GM21529 (cell line): Measurements from ENCODE around the gene ARL6IP6.

Experiments
- ATAC-seq: cut with Tn5 transposase; IDR thresholded peaks from one replicate; pipeline ENCODE4 v1.9.1; 2021; ENCODE audit not compliant: unreplicated experiment

ARL6IP6 gene

DNA sequence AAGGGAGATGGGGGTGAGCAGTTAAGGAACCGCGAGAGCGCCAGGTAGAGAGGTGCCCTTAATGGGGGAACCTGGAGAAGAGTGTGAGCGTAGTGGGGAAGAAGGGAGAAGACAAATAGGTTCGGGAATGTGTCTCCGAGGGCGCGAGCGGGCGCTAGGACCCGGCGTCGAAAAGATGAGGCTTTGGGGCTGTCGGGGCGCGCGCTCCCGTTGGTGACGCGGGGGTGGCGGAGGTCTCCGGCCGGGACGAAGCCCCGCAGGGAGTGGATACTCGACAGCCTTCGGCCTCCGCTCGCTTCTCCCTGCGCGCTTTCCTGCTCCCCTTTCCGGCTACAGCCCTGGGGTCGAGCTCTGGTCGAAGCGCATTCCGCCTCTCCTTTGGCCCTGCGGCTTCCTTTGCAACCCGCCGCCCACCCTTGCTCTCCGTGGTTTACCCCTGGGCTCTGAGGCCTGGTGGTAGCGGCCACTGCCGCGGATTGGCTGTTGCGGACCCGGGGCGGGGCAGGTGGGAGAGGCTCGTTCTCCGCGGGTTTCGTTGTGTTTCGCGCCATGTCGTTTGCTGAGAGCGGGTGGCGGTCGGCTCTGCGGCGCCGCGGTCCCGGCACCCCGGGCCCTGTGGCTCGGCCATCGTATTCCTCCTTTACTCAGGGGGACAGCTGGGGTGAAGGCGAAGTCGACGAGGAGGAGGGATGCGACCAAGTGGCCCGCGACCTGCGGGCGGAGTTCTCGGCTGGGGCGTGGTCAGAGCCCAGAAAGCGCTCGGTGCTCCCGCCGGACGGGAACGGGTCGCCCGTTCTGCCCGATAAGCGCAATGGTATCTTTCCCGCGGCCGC is at the start of gene ARL6IP6:
TSS of gene ARL6IP6 (plus strand) at position 545 of the 833 bp plus-strand sequence. CDS start at position 550, 5 bp downstream.
- peak; percentile 69 for ATAC-seq

DNA sequence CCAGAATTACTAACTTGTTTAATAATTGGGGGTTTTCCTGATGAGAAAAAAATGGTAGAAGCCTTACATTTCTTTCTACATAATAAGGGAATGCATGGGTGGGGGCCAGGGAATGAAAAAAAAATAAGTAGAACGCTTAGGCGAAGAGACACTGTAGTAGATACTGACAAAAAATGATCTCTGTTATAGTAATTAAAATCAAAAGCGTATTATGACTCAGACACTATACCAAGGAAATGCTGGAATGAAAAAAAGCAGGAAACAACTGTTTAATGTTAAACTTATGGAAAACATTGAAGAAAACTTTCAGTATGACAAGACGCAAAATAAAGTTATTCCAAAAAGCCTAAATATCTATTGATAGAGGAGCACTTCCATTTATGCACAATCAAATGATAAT is 44.1 kb upstream of the ARL6IP6 start:
- no peak for ATAC-seq

DNA sequence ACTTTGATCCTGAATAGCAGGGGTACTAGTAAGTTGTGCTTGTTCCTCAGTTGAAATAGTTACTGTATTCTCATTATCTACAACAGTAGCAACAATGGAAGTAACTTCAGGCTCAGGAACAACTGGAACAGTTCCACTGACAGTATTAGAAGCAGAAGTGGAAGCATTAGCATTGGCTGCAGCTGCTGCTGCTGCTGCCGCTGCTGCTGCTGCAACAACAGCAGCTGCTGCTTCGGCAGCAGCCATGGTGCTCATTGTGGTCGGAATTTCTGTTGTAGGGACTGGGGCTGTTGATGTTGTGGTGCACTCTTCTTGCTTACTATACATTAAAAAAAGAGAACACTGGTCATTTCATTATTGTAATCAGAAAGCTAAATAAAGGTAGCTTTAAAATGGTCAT is 42.0 kb upstream of the ARL6IP6 start:
- ATAC-seq, result no peak

DNA sequence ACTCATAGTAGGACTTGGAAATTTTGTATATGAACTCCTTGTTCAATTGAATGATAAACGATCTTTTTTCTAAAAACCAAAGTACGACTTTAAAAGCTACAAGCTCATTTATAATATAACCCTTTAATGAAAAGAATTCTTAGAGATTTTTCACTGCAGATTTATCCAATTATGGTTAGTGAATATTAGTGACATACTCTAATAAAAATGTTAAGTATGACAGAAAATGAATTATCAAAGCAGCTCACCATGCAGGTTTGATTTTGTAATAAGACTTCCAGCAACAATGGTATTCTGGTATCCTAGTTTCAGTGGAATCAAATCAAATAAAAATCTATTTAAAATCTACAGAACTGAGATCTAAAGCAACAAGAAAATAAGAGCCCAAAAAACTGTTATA is 39.6 kb upstream of the ARL6IP6 start:
- ATAC-seq, result no peak

DNA sequence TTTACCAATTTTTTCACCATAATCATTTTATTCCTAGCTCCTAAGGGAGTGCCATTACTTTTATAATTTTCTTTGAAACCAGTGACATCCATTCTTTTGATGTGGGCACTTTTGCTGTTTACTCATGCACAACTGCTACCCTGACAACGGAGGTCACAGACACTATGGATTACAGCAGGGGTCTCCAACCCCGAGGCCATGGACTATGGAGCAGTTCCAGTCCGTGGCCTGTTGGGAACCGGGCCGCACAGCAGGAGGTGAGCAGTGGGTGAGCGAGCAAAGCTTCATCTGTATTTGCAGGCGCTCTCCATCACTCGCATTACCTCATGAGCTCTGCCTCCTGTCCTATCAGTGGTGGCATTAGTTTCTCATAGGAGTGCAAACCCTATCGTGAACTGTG is 35.8 kb upstream of the ARL6IP6 start:
- no peak for ATAC-seq

- no peak for ATAC-seq
Measured at GRCh38 chr2:152683400-152683799, 35.0 kb upstream of the ARL6IP6 start.

DNA sequence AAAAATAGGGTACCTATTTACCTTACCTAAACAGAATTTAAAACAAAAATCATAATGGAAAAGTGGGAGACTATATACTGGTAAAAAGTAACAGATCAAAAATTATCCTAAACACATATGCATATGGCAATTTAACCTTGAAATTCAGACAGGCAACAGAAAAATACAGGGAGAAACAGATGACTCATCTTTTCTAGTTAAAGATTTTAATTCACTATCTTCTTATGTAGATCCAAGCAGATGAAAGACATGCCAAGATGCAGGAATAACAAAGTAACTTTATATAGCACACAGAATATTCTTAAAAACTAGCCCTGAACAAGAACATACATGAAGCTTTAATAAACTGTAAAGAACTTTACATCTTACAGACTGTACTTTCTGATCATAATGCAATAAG is 32.1 kb upstream of the ARL6IP6 start:
- ATAC-seq, result no peak

DNA sequence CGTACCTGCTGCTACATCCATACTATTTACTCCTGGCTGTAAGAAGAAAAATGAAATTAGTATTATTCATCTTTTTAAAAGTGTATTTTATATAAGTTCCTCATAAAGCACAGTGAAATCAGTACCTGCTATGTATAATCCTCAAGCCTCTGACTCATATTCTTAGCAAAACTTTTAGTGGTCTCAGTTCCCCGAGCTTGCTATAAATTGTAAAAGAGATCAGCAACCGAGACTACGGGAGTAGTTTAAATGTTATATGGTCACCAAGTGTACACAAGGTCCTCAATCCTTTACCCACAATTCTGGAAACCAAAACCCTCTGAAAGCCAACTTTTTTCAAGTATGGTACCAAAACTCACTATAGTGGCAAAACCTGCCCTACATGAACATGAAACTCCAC is 25.4 kb upstream of the ARL6IP6 start:
- ATAC-seq, result peak; percentile 92

- peak; percentile 60 for ATAC-seq
Measured at GRCh38 chr2:152694161-152694661, 24.2 kb upstream of the ARL6IP6 start.

DNA sequence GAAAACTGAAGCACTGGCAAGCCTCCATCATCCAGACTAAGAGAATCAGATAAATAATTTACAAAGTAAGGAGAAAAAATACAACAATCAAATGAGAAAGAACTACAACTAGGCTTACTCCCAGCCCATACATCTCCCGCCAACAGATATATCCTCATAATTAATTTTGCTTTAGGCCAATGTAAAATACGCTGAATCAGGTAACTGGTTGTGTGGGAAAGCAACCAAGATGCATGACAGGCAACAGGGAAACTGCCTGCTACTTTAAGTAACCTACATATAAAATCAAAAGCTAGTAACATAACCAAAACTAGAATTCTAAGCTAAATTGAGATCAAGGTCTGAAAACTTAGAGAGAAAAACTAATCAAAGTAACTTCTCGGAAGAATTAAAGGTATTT is 22.7 kb upstream of the ARL6IP6 start:
- ATAC-seq, result no peak

DNA sequence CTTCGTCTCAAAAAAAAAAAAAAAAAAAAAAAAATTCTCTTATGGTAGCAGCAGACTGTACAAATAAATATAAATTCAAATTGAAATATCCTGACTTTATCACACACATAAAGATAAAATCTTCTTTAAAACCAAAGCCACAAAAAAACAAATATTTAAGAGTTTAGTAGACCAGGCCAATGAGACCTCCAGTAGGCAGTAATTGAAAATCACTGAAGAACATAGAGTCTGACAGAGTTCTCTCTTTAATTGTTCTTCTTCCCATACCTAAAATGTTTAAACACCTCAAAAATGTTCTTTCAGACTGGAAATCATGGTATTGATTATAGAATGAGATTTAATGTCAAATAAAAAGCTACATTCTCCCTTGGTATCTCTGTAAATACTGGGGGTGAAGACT is 21.9 kb upstream of the ARL6IP6 start:
- ATAC-seq, result no peak

DNA sequence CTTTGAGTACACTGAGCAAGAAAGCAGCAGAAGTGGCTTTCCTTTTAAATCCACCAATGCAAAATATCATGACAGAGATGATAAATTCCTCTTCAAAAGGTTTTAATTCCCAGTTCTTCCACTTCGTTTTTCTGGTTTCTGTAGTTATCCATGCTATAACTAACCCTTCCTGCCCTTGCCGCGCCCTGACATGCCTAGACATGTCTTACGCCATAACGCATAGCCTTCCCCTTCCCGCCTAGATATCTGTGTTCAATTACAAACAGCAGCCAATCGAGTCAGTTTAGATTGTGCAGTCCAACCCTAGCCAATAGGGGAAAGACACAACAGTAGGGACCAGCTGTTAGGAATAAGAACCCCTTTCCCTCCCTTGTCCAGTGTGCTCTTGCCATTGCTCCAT is 17.2 kb upstream of the ARL6IP6 start:
- no peak for ATAC-seq

- no peak for ATAC-seq
Measured at GRCh38 chr2:152706477-152707021, 11.9 kb upstream of the ARL6IP6 start.

GRCh38 chr2:152708742-152709141 is 9.7 kb upstream of the ARL6IP6 start:
- no peak for ATAC-seq

GRCh38 chr2:152710713-152711112 is 7.7 kb upstream of the ARL6IP6 start:
- no peak for ATAC-seq

GRCh38 chr2:152715112-152715511 is 3.3 kb upstream of the ARL6IP6 start:
- ATAC-seq, result no peak

DNA sequence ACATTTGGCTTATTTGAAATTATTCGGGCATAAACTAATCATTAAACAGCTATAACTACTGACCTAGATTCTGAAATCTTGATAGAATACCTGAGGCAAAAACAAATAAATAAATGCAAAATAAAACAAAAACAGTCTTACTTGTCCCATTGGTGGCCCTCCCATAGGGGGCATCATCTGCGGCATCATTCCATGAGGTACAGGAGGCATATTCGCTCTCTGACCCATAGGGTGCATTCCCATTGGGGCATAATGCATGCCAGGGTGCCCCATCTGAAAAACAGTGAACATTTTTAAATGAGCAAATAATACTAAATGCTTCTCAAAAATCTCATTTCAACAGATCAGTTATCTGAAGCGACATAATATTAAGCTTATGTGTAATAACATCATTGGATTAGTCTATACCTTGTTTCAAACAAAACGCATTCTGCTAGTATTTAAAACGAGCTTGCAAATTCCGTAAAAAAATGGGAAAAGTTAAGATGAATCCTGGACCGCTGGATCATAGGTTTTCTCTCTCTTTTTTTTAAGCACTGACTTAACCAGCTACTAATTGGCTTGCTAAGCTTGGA is 2.5 kb upstream of the ARL6IP6 start:
- ATAC-seq, result no peak

GRCh38 chr2:152716805-152717227 is 1.6 kb upstream of the ARL6IP6 start:
- ATAC-seq, result peak; percentile 0

GRCh38 chr2:152717228-152718075 is 968 bp upstream of the ARL6IP6 start, which contains the start of gene PRPF40A:
TSS of gene PRPF40A (minus strand) at chr2:152717461. CDS start at chr2:152717439, 22 bp downstream.
- peak; percentile 63 for ATAC-seq

DNA sequence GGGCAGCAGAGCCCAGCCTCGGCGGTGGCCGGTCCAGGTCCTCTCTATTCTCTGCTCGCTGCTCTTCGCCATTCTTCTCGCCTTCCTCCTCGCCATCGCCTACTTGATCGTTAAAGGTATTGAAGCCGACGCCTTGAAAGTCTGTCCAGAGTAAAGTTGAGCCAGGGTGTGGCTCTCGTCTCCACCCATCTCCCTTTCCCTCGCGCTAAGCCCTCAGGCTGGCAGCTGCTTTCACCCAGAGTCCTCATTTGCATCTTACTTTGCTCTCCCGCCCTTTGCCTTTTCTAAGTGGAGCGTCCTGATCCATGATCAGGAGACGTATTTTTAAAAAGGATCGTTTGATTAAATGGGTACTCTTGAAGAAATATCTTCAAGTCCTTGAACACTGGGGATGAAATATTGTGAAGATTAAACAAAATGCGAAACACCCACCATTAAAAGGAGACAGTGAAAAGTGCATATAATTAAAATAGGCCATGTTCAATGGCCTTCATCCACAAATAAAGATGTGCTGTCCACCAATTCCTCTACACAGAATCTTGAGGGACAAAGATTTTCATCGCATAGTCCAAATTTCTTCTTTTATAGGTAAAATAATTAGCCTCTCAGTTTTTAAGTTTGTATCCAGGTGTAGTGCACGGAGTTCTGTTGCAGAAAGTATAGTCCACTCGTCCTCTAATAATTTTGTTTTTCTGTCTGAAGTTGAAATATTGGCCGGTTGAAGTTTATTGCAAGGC is 657 bp downstream of the ARL6IP6 start:
- peak; percentile 32 for ATAC-seq
